Liver (tissue), 9 donors: ENCODE measurements around the gene HACD4. TPM values are rescaled to one million over a fixed set of nuclear protein-coding genes. Genes with fewer than 3 reads are reported as not detected.

ENCODE experiments used
- DNase-seq: peaks from one replicate; pipeline ENCODE4 v3.0.0-alpha.2; 2017; ENCODE audit warnings: low spot score
- H3K27ac ChIP-seq, 2 donors: one replicate each; pipeline ENCODE4 v1.7.0; 2013; ENCODE audit warnings: inconsistent platforms in 2 of 2, low read length in 2 of 2, control low read depth in 1 of 2, low read depth in 1 of 2, mild to moderate bottlenecking in 1 of 2
- H3K27me3 ChIP-seq, 4 donors: one replicate each; pipeline versions ENCODE4 v1.6.1 to v1.7.0; 2013; ENCODE audit warnings: low read length in 3 of 4, inconsistent platforms in 1 of 4, mild to moderate bottlenecking in 1 of 4, moderate library complexity in 1 of 4; ENCODE audit not compliant: control insufficient read depth in 4 of 4, insufficient read depth in 4 of 4
- H3K36me3 ChIP-seq, 4 donors: one replicate each; pipeline versions ENCODE4 v1.6.1 to v1.7.0; 2013; ENCODE audit warnings: low read length in 3 of 4, mild to moderate bottlenecking in 3 of 4, low read depth in 1 of 4, moderate library complexity in 1 of 4; ENCODE audit not compliant: control insufficient read depth in 4 of 4, insufficient read depth in 3 of 4
- H3K4me1 ChIP-seq, 4 donors: one replicate each; pipeline versions ENCODE4 v1.6.1 to v1.7.0; 2013; ENCODE audit warnings: low read length in 3 of 4, mild to moderate bottlenecking in 3 of 4, moderate library complexity in 1 of 4; ENCODE audit not compliant: control insufficient read depth in 4 of 4, insufficient read depth in 4 of 4
- H3K4me3 ChIP-seq, 3 donors: one replicate each; pipeline versions ENCODE4 v1.6.1 to v1.7.0; 2013; ENCODE audit warnings: low read length in 3 of 3, control low read depth in 1 of 3, low read depth in 1 of 3, mild to moderate bottlenecking in 1 of 3
- H3K9ac ChIP-seq, 2 donors: one replicate each; pipeline ENCODE4 v1.7.0; 2013; ENCODE audit warnings: low read length in 2 of 2, mild to moderate bottlenecking in 2 of 2, moderate library complexity in 2 of 2, control low read depth in 1 of 2, low read depth in 1 of 2
- H3K9me3 ChIP-seq, 4 donors: one replicate each; pipeline versions ENCODE4 v1.6.1 to v1.7.0; 2013; ENCODE audit warnings: low read length in 3 of 4; ENCODE audit not compliant: control insufficient read depth in 4 of 4
- ATF3 ChIP-seq: IDR thresholded peaks from 2 replicates; pipeline ENCODE4 v1.6.1; 2016; ENCODE audit warnings: antibody characterized with exemption
- CTCF ChIP-seq: fragments of 150-350 bp; IDR thresholded peaks from 2 replicates; pipeline ENCODE4 v1.5.1; 2017; ENCODE audit warnings: improper control_type of control experiment, low read depth, low read length; ENCODE audit not compliant: missing input control
- FOXA1 ChIP-seq: IDR thresholded peaks from 2 replicates; pipeline ENCODE4 v1.6.1; 2016; ENCODE audit warnings: antibody characterized with exemption
- GABPA ChIP-seq, 2 donors: IDR thresholded peaks in 1 of 2; conservative IDR thresholded peaks in 1 of 2; 2 replicates each; pipeline ENCODE4 v1.6.1; 2016; ENCODE audit warnings: antibody characterized with exemption in 2 of 2, mild to moderate bottlenecking in 1 of 2, moderate library complexity in 1 of 2
- HNF4A ChIP-seq, 2 donors: conservative IDR thresholded peaks; 2 replicates each; pipeline ENCODE4 v1.6.1; 2016; ENCODE audit warnings: antibody characterized with exemption in 2 of 2, mild to moderate bottlenecking in 2 of 2
- HNF4G ChIP-seq: IDR thresholded peaks from 2 replicates; pipeline ENCODE4 v1.6.1; 2016; ENCODE audit warnings: antibody characterized with exemption
- JUND ChIP-seq, 2 donors: IDR thresholded peaks; 2 replicates each; pipeline ENCODE4 v1.6.1; 2016; ENCODE audit warnings: antibody characterized with exemption in 2 of 2
- MAX ChIP-seq: IDR thresholded peaks from 2 replicates; pipeline ENCODE4 v1.6.1; 2016; ENCODE audit warnings: antibody characterized with exemption
- RAD21 ChIP-seq, 2 donors: IDR thresholded peaks; 2 replicates each; pipeline ENCODE4 v1.6.1; 2016; ENCODE audit warnings: antibody characterized with exemption in 2 of 2, mild to moderate bottlenecking in 2 of 2
- RXRA ChIP-seq, 2 donors: IDR thresholded peaks; 2 replicates each; pipeline ENCODE4 v1.6.1; 2017 to 2018; ENCODE audit warnings: antibody characterized with exemption in 2 of 2, mild to moderate bottlenecking in 1 of 2
- SP1 ChIP-seq: IDR thresholded peaks from 2 replicates; pipeline ENCODE4 v1.6.1; 2018; ENCODE audit warnings: antibody characterized with exemption, mild to moderate bottlenecking
- TAF1 ChIP-seq: conservative IDR thresholded peaks from 2 replicates; pipeline ENCODE4 v1.6.1; 2016; ENCODE audit warnings: antibody characterized with exemption, mild to moderate bottlenecking
- YY1 ChIP-seq: IDR thresholded peaks from 2 replicates; pipeline ENCODE4 v1.6.1; 2016; ENCODE audit warnings: antibody characterized with exemption, mild to moderate bottlenecking
- ZBTB33 ChIP-seq: IDR thresholded peaks from 2 replicates; pipeline ENCODE4 v1.6.1; 2016; ENCODE audit warnings: antibody characterized with exemption
- WGBS: extraction: QIAGEN DNeasy Blood & Tissue Kit; methylation state at CpG from one replicate; pipeline ENCODE4 v1.1.7; 2013; 5-methylcytosine and 5-hydroxymethylcytosine counted together
- polyA plus RNA-seq, 2 donors: library from polyadenylated mRNA; stranded (reverse) in 1 of 2; unstranded in 1 of 2; fragments of 200-250 nt in 1 of 2; fragments of >200 nt in 1 of 2; fragmentation: Nextera tagmentation in 1 of 2; extraction: Ambion mirVana in 1 of 2; gene quantifications; one replicate each; pipeline versions ENCODE4 v1.2.1 to v1.2.3, GENCODE V29; 2013 to 2015
- total RNA-seq, 2 donors: library from RNA; depleted of rRNA; stranded (reverse); fragments of >200 nt; gene quantifications; one replicate each; pipeline ENCODE4 v1.2.3, GENCODE V29; 2014
- donor health status: healthy.
- donor health status: healthy.
- donor health status: healthy.
- donor health status: healthy.
- donor health status: healthy.

Gene HACD4
- total and polyA plus RNA-seq, 4 donors, result 0.25 to 2.2 (median 0.49) TPM

GRCh38 chr9:20950707-20951106 is 80.7 kb downstream of the HACD4 start:
- 45% methylated on average over 2 of the region's 2 CpGs for WGBS
- Histone ChIP-seq H3K27me3 (no peaks in the 10 kb centered on the region), H3K36me3 (peaks cover 1 to 5% (median 2%) of the 10 kb centered on the region in 4 donors), H3K27ac (no peak overlapping the region), H3K9ac (no peak overlapping the region), H3K4me1 (peaks cover 0 to 5% (median 0%) of the 10 kb centered on the region in 4 donors), H3K4me3 (no peak overlapping the region), H3K9me3 (no peaks in the 10 kb centered on the region)
- DNase-seq, result no peak
- TF ChIP-seq HNF4A (conservative IDR thresholded peaks at IDR 0.05) (no peak), TAF1 (no peak), RXRA (IDR thresholded peaks at IDR 0.05) (no peak), YY1 (no peak), CTCF (no peak), SP1 (no peak), FOXA1 (no peak), MAX (no peak), ZBTB33 (no peak), HNF4G (no peak), GABPA (IDR thresholded peaks at IDR 0.05 in 1 of 2, conservative IDR thresholded peaks at IDR 0.05 in 1 of 2) (no peak), JUND (IDR thresholded peaks at IDR 0.05) (no peak), RAD21 (IDR thresholded peaks at IDR 0.05) (no peak), ATF3 (no peak)

Other genes with a start within 250 kb of the HACD4 start
- not detected for gene IFNB1, start 46.3 kb upstream of the HACD4 start, total RNA-seq
- gene IFNB1, start 46.3 kb upstream of the HACD4 start, polyA plus RNA-seq, result not detected
- not detected for gene IFNW1, start 110.2 kb upstream of the HACD4 start, total RNA-seq
- gene IFNW1, start 110.2 kb upstream of the HACD4 start, polyA plus RNA-seq, result not detected
- not detected for gene IFNA21, start 135.0 kb upstream of the HACD4 start, total RNA-seq
- not detected for gene IFNA21, start 135.0 kb upstream of the HACD4 start, polyA plus RNA-seq
- not detected for gene IFNA4, start 155.9 kb upstream of the HACD4 start, total RNA-seq
- not detected for gene IFNA4, start 155.9 kb upstream of the HACD4 start, polyA plus RNA-seq
- gene IFNA7, start 170.6 kb upstream of the HACD4 start, total RNA-seq, result not detected
- gene IFNA7, start 170.6 kb upstream of the HACD4 start, polyA plus RNA-seq, result not detected
- not detected for gene IFNA10, start 175.5 kb upstream of the HACD4 start, total RNA-seq
- not detected for gene IFNA10, start 175.5 kb upstream of the HACD4 start, polyA plus RNA-seq
- not detected for gene IFNA16, start 185.7 kb upstream of the HACD4 start, total RNA-seq
- not detected for gene IFNA16, start 185.7 kb upstream of the HACD4 start, polyA plus RNA-seq
- not detected for gene IFNA17, start 196.6 kb upstream of the HACD4 start, total RNA-seq
- gene IFNA17, start 196.6 kb upstream of the HACD4 start, polyA plus RNA-seq, result not detected
- gene IFNA14, start 208.4 kb upstream of the HACD4 start, total RNA-seq, result not detected
- gene IFNA14, start 208.4 kb upstream of the HACD4 start, polyA plus RNA-seq, result not detected